Measurements from ENCODE around the gene SLC8A3. TPM values are rescaled to one million over a fixed set of nuclear protein-coding genes. Genes with fewer than 3 reads are reported as not detected.

SLC8A3 gene
- total and polyA plus RNA-seq, 9 of the 15 experiments (the other 6 are each of a cell fraction or from before 2014, with no cell fraction given), result not detected

DNA sequence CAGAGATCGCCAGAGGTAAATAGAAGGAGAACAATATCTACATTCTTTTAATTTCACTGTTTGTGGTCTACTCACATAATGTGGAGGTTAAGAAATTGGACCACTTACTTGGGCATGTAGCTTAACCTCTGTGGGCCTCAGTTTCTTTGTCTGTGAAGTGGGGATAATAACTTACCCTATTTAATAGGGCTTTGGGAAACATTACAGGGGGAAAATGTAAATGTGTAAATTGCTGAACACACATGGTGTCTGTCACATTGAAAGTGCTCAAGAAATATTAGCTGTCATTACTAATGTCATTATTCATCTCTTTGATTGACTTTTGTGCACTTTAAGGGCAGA is 140.5 kb downstream of the SLC8A3 start:
- H3K4me1 ChIP-seq (replicated peaks in 1 of 2; ENCODE audit: control insufficient read depth in 2 of 2, insufficient read depth in 2 of 2, low read length in 2 of 2), result no peaks in the 10 kb centered on the region; a peak in 1 of 5 replicates
- H3K4me3 ChIP-seq, result no peak overlapping the region
- no peak for FAIRE-seq
- TF ChIP-seq SFPQ (IDR thresholded peaks at IDR 0.05; ENCODE audit: low read depth, low read length) (no peak), TAL1 (IDR thresholded peaks at IDR 0.05) (no peak), KDM1A (IDR thresholded peaks at IDR 0.05) (no peak), NCOA1 (IDR thresholded peaks at IDR 0.05; ENCODE audit: low read depth) (no peak), SMAD3 (CRISPR knock-in tag; conservative IDR thresholded peaks at IDR 0.05) (no peak), SIRT6 (IDR thresholded peaks at IDR 0.05; ENCODE audit: low read depth, low read length) (no peak), MITF (IDR thresholded peaks at IDR 0.05) (no peak), SRSF9 (IDR thresholded peaks at IDR 0.05; ENCODE audit: borderline replicate concordance, low read depth, low read length) (no peak), SETDB1 (IDR thresholded peaks at IDR 0.05; ENCODE audit: low read length) (no peak)
- TF ChIP-seq, protein P1, sequence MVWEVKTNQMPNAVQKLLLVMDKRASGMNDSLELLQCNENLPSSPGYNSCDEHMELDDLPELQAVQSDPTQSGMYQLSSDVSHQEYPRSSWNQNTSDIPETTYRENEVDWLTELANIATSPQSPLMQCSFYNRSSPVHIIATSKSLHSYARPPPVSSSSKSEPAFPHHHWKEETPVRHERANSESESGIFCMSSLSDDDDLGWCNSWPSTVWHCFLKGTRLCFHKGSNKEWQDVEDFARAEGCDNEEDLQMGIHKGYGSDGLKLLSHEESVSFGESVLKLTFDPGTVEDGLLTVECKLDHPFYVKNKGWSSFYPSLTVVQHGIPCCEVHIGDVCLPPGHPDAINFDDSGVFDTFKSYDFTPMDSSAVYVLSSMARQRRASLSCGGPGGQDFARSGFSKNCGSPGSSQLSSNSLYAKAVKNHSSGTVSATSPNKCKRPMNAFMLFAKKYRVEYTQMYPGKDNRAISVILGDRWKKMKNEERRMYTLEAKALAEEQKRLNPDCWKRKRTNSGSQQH (CRISPR knock-in tag; IDR thresholded peaks at IDR 0.05), result no peak
- no TSS peak for BruUV-seq (replicated peaks)
- H3K27me3 ChIP-seq (ENCODE audit: control insufficient read depth in 2 of 2, insufficient read depth in 2 of 2, low read length in 2 of 2), result peaks cover 0 to 8% of the 10 kb centered on the region in 2 experiments; a peak in 1 of 5 replicates
- H2AFZ ChIP-seq (ENCODE audit: low read depth, low read length), result no peak overlapping the region
- no peak overlapping the region for H3K4me2 ChIP-seq (ENCODE audit: insufficient read depth, low read length)
- CTCF ChIA-PET (ENCODE audit: low intra/inter-chr PET ratio), result no interaction called here
- 0% methylated on average over 1 of the region's 1 CpG for WGBS (ENCODE audit: insufficient coverage, low coverage, missing lambda C conversion rate)
- H4K20me1 ChIP-seq (replicated peaks; ENCODE audit: control insufficient read depth, insufficient read depth, low read length), result no peaks in the 10 kb centered on the region
- POLR2A ChIA-PET, result no interaction called here
- in situ Hi-C loops (cut with MboI), result loop anchor here (25.0 kb wide), 1 partner anchor 486 kb away; the partner anchor contains the start of gene CCDC177
- DNase-seq (ENCODE audit: extremely low read depth in 1 of 4, low spot score in 3 of 4), result no peak
- no peak overlapping the region for H3K9ac ChIP-seq (ENCODE audit: insufficient read depth in 1 of 2, low read depth in 2 of 2, low read length in 2 of 2)
- no peaks in the 10 kb centered on the region for H3K9me3 ChIP-seq (replicated peaks; ENCODE audit: control insufficient read depth, insufficient read depth, low read depth, low read length)
- no peaks in the 10 kb centered on the region for H3K9me1 ChIP-seq (ENCODE audit: control insufficient read depth, insufficient read depth, low read length)
- ATAC-seq, result no peak
- H3K27ac ChIP-seq (ENCODE audit: extremely low read depth, low read depth, low read length), result no peak overlapping the region
- no peaks in the 10 kb centered on the region for H3K79me2 ChIP-seq (ENCODE audit: control insufficient read depth, insufficient read depth, low read length)
- intact Hi-C loops (cut with micrococcal nuclease), result no loop called here
- H3K36me3 ChIP-seq (ENCODE audit: control insufficient read depth, insufficient read depth, low read length), result no peaks in the 10 kb centered on the region
